Uterus (tissue), 2 donors: ENCODE measurements around the gene MITF.

ENCODE experiments used
- CTCF ChIP-seq, 4 experiments: fragments of 200-600 bp in 2 of 4; fragments of 450-650 bp in 2 of 4; sonication (generic) in 2 of 4; IDR thresholded peaks; one replicate each; pipeline ENCODE4 v1.5.1; 2016 to 2019; ENCODE audit warnings: antibody characterized with exemption in 4 of 4, mild to moderate bottlenecking in 2 of 4, moderate library complexity in 1 of 4
- POLR2A ChIP-seq, 2 donors: fragments of 450-650 bp; IDR thresholded peaks; one replicate each; pipeline ENCODE4 v1.6.1; 2016; ENCODE audit warnings: antibody characterized with exemption in 2 of 2, mild to moderate bottlenecking in 1 of 2, moderate library complexity in 1 of 2

DNA sequence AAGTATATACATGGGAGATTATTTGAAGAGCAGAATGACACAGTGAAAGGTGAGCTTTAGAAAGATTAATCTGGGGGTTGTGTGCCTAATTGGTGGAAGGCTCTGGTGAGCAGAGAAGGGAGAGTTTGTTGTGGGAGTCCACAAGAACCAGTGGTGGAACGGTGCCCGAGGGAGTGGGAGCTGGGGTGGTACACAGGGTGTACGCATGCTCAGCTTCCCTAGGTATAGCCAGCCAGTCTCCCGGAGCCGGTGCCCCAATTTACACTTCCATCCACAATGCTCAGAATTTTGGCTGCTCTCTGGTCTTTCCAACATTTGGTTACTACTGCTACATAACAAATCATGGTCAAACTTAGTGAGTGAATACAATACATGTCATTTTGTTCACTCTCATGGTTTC is 92.5 kb downstream of the MITF start:
- TF ChIP-seq CTCF (IDR thresholded peaks at IDR 0.05) (no peak), POLR2A (IDR thresholded peaks at IDR 0.05) (no peak)
